Stimulated activated CD4-positive, alpha-beta T cell treated with anti-CD3 and anti-CD28 coated beads, Interleukin-15, amount 100 ng/mL, for 24 hours (primary cell): ENCODE measurements around the gene ARGLU1.
A peak's percentile ranks its signal among the peaks of the same experiment; 100 is the strongest.

Experiments
- DNase-seq: peaks from one replicate; pipeline ENCODE4 v3.0.0-alpha.2; 2020

Gene ARGLU1

DNA sequence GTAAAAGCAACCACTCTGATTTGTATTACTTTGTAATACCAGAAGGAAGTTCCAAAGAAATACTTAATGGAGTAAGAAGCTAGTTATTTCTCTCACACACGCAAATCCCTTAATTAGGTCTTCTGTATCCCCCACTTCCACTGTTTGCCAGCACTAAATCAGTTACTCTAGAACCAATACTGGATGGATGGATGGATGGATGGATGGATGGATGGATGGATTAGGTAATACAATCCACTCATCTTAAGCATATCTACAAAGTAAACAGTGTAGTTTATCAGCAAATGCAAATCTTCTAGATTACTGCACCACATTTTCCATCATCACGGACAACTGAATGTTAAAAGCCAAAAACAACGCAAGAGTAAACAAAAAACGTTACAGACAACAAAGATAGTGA, 27.3 kb downstream of the ARGLU1 start:
- DNase-seq: no peak

DNA sequence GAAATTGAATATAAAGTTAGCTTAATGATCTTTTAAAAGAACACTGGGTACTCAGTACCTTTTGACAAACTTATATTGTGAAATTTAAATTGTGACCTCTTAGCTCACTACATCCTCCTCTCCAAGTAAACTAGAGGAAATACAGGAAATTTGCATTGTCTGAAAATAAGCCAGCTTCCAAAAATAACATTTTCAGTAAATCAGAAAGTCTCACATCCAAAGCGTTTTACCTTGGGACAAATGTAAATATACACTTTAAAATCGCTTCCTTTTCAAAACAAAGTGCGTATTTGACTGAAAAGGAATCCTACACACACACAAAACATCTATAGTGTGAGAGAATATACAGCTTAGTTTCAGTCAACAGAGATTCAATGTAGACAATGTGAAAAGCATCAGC, 30.4 kb downstream of the ARGLU1 start:
- no peak for DNase-seq

DNA sequence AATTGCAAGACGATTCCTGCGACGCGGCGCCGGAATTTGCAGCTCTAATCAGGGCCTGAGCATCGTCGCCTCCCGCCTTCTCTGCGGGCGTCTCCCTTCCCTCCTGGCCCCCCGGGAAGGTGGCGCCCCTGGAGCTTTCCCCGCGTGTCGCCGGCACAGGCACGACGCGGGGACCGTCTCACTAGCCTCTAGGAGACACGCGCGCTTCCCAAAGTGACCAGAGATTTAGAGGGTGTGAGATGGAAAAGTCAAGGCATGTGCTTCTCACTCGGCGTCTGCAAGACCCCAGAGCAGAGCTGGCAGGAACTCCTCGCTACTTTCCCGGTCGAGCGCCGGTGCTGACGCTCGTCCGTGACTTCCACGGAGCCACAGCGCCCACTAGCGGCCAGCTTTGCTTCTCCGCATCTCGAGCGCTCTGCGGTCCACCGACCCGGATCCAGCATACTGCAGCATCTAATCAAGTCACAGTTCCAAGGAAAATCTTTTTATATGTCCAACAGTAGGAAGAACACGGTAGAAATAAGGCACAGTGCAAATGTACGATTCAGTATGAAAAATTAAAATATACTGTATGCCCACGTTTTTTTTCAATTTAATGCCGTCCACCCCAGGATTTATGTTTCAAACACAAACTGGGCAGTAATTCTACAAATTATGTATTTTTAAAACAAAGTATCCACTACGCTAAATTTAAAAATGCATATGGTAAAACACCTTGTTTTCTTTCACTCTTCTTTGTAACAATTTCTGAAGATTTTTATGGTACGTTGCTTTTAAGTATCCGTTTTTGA, 31.5 kb downstream of the ARGLU1 start:
- DNase-seq: peak; percentile 90

DNA sequence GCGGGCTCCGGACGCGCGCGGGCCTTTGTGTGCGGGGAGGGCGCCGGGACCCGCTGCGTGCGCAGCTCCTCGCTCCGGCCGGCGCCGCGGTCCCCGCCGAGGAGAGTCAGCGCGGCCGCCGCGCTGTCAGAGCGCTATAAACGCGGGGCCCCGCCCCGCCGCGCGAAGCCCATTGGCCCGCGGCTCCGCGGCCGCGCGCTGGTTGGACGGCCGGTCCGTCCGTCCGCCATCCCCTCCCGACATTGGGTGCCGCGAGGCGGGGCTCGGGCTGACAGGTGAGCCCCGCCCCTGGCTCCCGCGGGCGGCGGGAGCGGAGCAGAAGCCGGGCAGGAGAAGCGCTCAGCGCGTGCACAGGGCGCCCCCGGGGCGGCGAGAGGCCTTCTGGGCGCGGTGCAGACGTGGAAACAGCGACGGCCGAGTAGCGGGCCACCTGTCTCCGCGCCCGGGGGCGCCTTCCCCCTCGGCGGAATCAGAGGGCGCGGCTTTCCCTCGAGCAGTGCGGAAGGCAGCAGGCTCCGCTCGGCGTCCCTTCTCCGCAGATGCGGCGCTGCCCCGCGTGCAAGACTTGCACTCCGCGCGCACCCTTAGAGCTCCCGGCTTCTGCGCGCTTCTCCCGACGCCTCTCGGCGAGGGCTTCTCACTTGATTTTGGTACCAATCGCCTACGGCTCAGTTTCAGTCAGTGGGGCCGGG, 32.2 kb downstream of the ARGLU1 start, which contains the start of gene EFNB2:
EFNB2 (minus strand) TSS at position 111 of the 692 bp plus-strand sequence. CDS start 698 bp downstream, outside the sequence.
- peak; percentile 90 for DNase-seq

DNA sequence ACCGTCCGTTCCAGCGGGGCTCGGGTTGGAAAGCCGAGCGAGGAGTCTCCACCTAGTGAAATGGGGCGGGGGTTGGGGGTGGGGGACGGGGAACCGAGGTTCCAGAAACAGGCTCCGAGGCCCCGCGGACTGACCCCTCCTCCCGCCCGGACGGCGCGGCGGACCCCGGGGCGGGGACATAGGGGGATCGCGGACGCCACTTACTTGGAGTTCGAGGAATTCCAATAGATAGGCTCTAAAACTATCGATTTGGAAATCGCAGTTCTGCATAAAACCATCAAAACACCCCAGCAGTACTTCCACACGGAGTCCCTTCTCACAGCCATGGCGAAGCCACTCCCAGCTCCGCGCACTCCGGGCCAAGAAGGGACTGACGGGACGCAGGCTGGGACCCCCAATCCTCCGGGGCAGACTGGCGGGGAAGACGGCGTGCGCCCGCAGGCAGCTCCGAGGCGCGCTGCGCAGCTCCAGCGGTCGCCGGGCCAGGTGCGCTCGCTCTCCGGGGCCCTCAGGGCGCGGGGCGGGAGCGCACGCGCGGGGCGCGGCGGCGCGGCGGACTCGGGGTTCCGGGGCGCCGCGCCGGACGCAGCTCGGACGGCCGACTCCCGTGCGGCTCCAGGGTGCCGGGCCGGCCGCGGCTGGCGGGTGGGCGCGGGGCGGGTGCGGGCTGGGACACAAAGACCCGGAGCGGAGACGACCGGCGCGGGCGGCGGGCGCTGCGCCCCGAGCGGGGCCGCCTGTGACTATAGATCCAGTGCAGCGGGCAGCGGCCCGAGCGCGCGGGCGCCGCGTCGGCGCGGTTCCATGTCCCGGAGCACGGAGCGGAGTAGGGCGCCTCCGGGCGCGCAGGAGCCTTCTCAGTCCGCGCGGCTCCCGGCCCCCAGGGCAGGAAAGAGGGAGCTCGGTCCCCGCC, 33.0 kb downstream of the ARGLU1 start:
- peak; percentile 14 for DNase-seq

DNA sequence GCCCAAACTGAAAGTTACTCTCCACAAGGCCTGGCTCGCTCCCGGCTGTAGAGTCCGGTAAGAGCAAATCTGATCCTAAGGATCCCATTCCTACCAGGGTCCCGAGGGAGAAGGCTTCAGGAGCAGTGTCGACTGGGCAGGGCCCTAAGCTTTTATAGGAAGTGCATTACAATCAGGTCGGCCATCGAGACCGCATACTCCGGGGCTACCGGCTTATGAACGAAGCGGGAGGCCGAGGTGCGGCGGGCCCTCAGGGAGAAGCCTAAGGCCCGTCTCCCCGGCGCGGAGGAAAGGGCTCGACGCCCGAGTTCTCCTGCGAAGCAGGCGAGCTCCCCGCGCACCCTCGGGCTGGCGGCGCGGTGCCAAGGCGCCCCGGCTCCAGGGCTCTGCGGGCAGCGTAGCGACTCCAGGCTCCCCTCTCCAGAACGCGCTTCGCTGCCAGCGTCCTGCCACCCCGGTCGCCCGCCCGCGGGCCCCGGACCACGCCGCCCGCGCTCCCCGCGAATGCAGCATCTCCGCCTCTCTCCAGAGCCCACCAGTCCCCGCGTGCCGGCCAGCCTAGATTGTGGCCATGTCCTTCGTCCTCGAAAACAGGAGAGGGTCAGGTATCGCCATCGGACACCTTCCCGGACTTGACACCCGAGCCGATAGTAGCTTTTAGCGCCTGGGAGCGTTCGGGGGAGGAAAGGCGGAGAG, 33.8 kb downstream of the ARGLU1 start:
- DNase-seq: peak; percentile 37

DNA sequence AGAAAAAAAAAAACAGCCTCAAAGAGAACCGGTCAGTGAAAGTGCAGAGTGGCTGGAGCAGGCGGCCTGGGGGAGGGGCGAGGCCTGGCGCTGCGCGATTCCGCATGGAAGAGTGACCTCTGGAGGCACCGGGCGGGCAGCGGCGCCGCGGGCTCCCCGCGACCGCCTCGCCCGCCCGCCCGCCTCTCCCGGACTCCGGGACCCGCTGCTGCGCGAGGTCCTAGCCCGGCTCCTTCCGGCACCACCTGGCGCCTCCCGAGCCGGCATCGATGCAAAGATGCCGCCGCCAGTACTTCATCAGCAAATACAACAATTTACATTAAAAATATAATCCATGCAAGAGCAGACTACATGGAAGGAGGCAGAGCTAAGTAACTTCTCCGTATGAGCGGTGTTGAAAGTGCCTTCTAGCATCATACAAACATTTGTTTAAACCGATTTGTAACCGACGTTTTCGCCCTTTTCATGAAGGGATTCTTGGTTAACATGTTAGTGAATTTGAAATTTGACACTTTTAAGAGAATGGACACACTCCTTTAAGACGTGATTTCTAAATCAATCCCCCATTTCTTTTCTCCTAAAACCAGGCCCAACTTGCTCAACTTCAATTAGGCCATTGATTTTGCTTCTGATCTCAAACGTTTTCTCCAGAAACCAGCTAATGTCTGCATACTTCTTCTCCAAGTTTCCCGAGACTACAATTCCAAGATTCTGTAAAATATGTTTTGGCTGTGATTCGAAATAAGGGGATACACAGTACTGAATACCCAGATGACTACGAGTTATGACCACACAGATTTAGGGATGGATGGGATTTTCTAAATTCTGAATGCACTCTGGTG, 34.6 kb downstream of the ARGLU1 start:
- peak; percentile 40 for DNase-seq

DNA sequence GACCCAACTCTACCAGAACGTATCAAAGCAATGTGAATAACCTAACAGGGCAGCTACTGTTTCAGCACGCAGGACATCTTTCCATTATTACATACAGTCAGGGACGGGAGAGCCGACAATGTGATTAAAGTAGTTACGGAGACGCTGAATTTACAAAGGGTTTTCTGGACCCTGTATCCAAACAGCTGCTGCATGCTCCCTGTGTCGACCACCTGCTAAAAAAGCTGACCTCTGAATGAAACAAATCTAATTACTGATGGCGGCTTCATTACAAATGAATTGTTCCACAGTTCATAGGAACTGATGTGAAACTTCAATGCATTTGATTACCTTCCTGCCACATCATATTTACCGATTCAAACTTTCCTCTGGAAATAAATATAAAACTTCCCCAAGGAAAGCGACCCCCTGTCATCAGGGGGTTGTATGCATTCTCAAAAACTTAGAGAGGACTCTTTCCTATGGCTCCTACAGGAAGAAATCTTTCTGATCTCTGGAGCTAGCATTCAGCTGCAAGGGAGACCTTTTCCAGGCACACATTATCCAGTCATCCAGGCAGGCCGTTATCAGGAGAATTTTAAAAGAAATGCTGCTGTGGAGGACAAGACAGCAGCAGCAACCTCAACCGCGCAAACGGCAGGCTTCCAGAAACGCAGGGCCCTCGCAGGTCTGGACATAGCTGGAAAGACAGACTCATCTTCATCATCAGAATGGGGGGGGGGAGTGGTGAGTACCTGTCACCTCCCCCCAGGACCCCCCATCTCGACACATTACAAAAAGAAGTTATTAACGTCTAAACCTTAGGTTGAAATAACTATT, 35.6 kb downstream of the ARGLU1 start:
- DNase-seq: no peak

DNA sequence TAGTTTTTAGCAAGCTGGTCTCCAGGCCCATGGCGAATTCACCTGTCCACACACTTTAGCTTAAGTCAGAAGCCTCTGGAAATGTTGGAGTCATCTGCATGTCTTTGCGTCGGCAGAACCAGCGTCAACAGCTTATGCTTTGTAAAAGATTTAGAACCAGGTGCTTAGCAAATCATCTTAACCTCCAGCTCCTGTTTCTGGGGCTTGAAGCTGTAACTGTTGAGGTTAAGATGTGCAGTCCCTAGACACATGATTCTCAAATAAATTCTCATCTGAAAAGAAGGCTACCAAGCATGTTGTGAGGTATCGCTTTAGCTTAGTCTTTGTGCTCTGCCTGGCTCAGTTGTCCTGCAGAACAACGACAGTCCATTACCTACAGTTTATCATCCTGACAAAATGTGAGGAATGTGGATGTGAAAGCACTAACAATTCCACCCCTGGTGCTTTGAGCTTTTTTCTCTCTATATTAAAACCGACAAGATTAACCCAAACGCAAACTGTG, 36.9 kb downstream of the ARGLU1 start:
- no peak for DNase-seq

DNA sequence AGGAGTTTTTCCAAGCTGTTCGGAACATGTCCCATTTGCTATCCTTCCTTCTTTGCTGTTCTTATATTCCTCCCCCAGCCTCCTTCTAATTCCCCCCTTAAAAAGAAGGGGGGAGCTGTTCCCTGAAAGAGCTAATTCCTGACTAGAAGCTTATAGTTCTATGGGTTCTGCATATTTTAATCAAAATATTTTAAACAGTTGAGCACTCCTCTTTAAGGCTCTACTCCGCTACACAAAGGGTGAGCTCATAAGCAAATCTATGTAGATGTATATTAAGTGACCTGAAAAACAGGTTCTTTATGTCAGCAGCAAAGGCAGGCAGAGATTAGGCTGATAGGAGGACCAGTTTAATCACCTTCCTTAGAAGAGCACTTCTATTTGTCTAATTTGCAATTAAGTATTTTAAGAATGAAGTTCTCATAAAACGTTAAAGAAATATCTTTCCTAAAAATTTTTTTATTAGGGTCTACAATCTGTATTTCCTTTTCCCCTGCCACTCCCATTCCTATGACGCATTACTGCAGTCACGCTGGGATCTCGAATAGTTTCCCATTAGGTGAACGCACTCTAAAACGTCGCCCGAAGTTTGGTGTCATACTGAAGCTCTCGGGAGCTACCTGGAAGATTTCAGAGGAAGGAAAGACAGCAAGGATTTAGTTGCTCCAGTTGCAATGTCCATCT, 37.6 kb downstream of the ARGLU1 start:
- no peak for DNase-seq

DNA sequence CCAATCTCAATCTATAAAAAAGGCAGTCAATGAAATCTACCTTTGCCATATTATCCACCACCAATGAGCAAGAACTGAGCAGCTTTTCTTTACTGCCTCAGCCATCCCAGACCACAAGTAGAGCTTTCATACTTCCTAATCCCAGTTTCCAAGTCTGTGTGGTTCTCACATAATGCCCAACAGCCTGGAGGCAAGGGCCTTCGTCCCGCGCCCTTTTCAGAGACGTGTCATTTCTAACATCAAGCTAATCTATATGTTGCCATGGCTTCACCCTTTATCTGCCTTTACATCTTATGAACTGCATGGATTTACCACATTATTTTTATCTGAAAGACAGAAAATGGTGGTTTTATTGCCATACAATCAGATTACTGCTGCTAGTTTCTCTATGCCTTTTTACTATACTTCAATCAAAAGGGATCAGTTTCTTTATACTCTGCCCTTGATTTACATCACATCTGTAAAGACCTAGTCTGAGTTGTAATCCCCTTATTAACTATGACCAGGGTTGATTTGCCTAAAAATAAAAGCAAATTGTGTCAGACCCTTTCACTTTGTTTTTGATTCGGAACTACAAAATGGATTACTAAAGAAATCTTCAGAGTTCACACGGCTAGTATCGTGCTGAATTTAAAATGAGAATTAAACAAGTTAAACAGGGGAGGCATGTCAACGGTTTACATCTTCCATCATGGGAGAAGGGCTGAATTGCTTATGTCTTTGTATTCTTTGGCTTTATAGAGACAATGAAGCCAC, 38.3 kb downstream of the ARGLU1 start:
- DNase-seq: no peak

DNA sequence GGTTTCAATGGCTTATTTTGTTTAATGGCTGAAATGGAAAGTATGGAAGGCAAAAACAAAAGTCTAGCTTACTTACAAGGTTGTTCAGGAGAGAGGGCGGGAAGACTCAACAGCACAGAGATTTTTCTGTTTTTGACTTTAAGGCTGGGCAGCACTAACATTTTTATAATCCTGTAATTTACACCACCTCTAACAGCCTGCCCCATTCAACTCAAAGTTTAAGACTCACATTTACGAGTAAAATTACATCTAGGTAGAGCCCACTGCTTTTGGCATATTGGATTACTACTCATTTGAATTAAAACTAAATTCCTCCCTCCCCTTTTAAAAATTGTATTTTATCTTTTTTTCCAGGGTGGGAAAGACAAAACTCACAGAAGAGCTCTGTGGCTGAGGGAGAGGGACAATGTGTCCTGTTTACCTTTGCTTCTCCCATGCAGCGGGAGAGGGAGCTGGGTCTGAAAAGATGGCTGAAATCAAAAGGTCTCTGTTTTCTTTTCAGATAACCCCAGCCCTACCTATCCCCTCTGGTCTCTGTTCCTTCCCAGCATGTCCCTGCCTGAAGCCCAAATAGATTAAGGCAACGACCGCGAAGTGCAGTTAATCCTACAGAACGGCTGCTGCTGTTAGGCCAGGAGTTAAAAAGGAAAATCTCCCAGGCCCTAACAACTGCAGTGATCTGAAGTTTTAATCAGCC, 39.1 kb downstream of the ARGLU1 start:
- DNase-seq: no peak

DNA sequence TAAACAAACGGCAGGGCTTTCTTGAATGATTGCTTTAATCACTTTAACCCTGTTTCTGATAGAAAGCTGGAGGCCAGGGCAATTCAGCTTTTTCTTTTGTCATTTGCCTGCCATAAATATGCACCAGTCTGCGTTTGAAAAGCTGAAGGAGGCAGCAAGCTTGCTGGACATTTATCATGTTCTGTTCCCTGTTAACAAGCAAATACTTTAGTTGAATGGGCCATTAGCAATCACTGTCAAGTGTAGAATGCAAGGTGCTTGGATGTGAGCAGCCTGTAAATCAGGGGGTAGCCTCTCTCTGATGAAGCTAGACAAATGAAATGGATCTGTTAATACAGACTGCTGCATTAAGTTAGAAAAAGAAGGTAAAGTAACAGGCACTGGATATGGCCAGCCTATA, 40.1 kb downstream of the ARGLU1 start:
- no peak for DNase-seq

DNA sequence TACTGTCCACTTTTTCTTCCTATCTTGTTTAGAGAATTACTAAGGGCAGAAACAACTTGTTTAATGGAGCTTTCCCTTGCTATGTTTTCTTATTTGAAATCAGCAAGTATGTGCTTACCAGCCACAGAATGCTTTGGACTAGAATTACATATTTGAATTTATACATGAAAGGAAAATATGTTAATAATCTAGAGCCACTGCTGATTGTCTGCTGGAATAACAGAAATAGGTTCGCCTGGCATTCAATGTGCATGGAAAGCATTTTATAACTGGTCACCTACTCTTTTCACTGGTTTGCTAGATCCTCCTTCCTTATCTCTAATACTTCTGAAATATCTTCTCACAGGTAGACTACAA, 40.5 kb downstream of the ARGLU1 start:
- DNase-seq: no peak

DNA sequence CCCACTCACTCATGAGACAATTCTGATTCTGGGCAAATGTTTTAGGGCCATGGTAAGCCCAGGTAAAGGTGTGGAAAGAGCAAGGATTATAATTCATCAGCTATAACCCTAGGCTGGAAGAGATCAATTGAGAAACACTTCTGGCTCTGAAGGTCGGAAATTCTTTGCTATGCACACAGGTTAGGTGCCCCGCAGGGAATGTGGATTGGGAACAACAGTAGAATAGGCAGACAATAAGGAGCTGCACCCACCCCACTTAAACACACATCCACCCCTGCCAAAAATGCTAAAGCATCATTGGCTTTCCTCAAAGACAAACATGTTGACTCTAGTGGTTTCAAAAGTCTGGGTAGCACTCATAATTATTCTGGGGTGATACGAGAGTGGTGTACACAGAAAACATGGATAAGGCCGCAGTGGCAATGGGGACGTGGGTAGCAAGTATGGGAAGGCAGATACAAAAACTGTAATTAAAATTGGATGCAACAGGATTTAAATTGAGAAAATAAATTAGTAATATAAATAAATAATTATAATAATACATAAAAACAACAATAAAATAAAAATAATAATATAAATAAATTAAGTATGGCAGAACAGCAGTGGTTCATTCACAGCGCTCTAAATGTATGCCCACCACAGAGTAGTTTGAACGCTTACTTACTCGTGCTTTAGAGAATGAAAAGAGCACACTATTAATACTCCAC, 41.0 kb downstream of the ARGLU1 start:
- DNase-seq: no peak

DNA sequence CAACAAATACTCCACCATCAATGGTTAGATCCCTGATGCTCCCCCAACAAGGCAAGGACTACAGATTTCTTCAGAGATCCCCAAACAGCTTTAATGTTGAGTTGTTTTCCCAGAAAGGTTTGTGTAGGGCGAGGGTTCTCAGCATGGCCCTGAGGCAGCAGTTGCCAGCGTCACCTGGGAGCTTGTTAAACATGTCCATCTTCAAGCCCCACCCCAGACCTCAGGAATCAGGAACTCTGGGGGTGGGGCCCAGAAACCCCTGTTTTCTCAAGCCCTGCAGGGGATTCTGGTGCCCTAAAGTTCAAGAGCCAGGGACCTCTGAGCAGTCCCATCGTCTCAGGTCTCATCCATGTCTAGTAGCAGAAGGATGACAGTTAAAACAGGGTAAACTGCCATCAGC, 42.1 kb downstream of the ARGLU1 start:
- no peak for DNase-seq

DNA sequence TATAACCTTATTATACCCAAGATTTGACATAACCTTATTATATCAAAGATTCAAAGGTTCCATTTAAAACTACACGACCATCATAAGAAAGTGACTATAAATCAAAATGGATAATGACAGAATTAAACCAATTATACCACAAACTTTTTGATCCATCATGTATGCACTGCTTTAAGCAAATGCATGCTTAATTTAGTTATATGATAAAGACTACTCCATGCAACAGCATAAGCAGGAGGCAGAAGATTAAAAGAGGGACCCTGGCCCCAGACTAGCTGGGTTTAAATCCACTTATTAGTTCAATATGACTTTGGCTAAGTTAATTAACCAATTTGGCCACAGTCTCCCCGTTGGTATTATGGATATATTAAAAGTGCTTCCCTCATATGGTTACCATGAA, 43.8 kb downstream of the ARGLU1 start:
- no peak for DNase-seq

DNA sequence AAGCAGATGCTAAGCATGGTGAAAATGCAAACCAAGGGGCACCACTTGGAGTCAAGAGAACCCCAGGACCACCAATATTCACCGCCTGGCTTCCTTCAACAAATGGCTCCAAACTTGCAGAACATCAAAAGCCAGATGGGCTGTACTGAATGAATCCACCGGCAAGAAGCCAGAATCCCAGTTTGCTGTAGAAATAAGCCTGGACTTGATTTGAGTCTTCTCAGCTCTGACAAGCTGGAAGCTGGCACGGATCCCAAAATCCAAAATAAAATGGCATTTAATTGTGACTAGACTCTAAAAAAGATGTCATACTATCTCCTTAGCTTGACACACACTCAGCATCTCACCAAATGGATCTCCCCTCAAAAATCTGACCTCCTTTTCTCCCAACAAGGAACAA, 44.4 kb downstream of the ARGLU1 start:
- no peak for DNase-seq
